ENCODE measurements around the gene EPX.

The EPX gene

GRCh38 chr17:58191241-58191896 lies 1.2 kb upstream of the EPX start:
- in situ Hi-C loops (cut with MboI; ENCODE audit: low sequenced_read_pairs, unreplicated experiment) = no loop called here

GRCh38 chr17:58193641-58194255 lies 1.2 kb downstream of the EPX start:
- DNase-seq (ENCODE audit: low spot score) = no peak
- no peak for TF ChIP-seq CTCF (IDR thresholded peaks at IDR 0.05; ENCODE audit: borderline replicate concordance, control extremely low read depth, extremely low read depth, insufficient read depth, missing control alignments)
- in situ Hi-C loops (cut with MboI; ENCODE audit: low sequenced_read_pairs, unreplicated experiment) = no loop called here

More at GRCh38 chr17:58191241-58191896, 1.2 kb upstream of the EPX start:
- no peak for TF ChIP-seq CTCF (IDR thresholded peaks at IDR 0.05; ENCODE audit: borderline replicate concordance, control extremely low read depth, extremely low read depth, insufficient read depth, missing control alignments)
- no peak for DNase-seq (ENCODE audit: low spot score)

GRCh38 chr17:58195518-58196123 lies 3.1 kb downstream of the EPX start:
- no peak for TF ChIP-seq CTCF (IDR thresholded peaks at IDR 0.05; ENCODE audit: borderline replicate concordance, control extremely low read depth, extremely low read depth, insufficient read depth, missing control alignments)
- in situ Hi-C loops (cut with MboI; ENCODE audit: low sequenced_read_pairs, unreplicated experiment) = no loop called here
- no peak for DNase-seq (ENCODE audit: low spot score)

GRCh38 chr17:58196610-58197009 lies 4.1 kb downstream of the EPX start:
- in situ Hi-C loops (cut with MboI; ENCODE audit: low sequenced_read_pairs, unreplicated experiment) = no loop called here
- TF ChIP-seq CTCF (IDR thresholded peaks at IDR 0.05; ENCODE audit: borderline replicate concordance, control extremely low read depth, extremely low read depth, insufficient read depth, missing control alignments) = no peak
- DNase-seq (ENCODE audit: low spot score) = no peak

GRCh38 chr17:58200024-58200633 lies 7.6 kb downstream of the EPX start:
- in situ Hi-C loops (cut with MboI; ENCODE audit: low sequenced_read_pairs, unreplicated experiment) = no loop called here

More at GRCh38 chr17:58200024-58200633, 7.6 kb downstream of the EPX start:
- DNase-seq (ENCODE audit: low spot score) = peak; percentile 78
- TF ChIP-seq CTCF (IDR thresholded peaks at IDR 0.05; ENCODE audit: borderline replicate concordance, control extremely low read depth, extremely low read depth, insufficient read depth, missing control alignments) = peak; percentile 55
